B cell (primary cell): Measurements from ENCODE around the gene ASB15. TPM values are rescaled to one million over a fixed set of nuclear protein-coding genes. Genes with fewer than 3 reads are reported as not detected.

Source experiments
- ATAC-seq: fragments of 200-7000 bp; cut with Tn5 transposase; one replicate; pipeline ENCODE4 v1.10.0; 2021; ENCODE audit warnings: low read depth, mild to moderate bottlenecking, moderate number of reproducible peaks, moderate library complexity
- CTCF ChIA-PET: fragments of 350-600 bp; sonication (Branson Sonifier 250); formaldehyde crosslinking; loops from one replicate; lab custom pipeline; 2021; ENCODE audit warnings: antibody characterized with exemption, inconsistent platforms; lab: Charles Lee
- POLR2A ChIA-PET: fragments of 350-600 bp; sonication (Branson Sonifier 250); formaldehyde crosslinking; loops from one replicate; lab custom pipeline; 2021; ENCODE audit warnings: antibody characterized with exemption; lab: Charles Lee
- DNase-seq: peaks from one replicate; pipeline ENCODE4 v3.0.0; 2013
- H2AFZ ChIP-seq: 2 replicates; pipeline ENCODE4 v1.6.1; 2012; ENCODE audit warnings: mild to moderate bottlenecking, low read depth, low read length; ENCODE audit not compliant: insufficient read depth, poor library complexity, severe bottlenecking
- H3K27ac ChIP-seq, 2 donors: 1 replicate in 1 of 2; 2 replicates in 1 of 2; pipeline ENCODE4 v1.5.1; 2012 to 2013; ENCODE audit warnings: low read length in 2 of 2, mild to moderate bottlenecking in 2 of 2, moderate library complexity in 1 of 2
- H3K27me3 ChIP-seq, 4 experiments: fragments of 200-600 bp in 1 of 4; sonication (generic) in 1 of 4; replicated peaks in 1 of 4; 1 replicate in 2 of 4; 2 replicates in 2 of 4; pipeline versions ENCODE4 v1.6.1 to v1.7.0; 2013 to 2016; ENCODE audit warnings: low read length in 3 of 4, mild to moderate bottlenecking in 2 of 4, mixed read lengths in 1 of 4, moderate library complexity in 1 of 4; ENCODE audit not compliant: insufficient read depth in 4 of 4, control insufficient read depth in 3 of 4; ENCODE audit errors: control extremely low read depth in 1 of 4
- H3K36me3 ChIP-seq, 2 experiments: replicated peaks in 1 of 2; 1 replicate in 1 of 2; 2 replicates in 1 of 2; pipeline versions ENCODE4 v1.6.1 to v1.7.1; 2013; ENCODE audit warnings: low read length in 1 of 2; ENCODE audit not compliant: insufficient read depth in 2 of 2, control insufficient read depth in 1 of 2; ENCODE audit errors: control extremely low read depth in 1 of 2, extremely low read depth in 1 of 2
- H3K4me1 ChIP-seq, 2 donors: fragments of 200-600 bp in 1 of 2; sonication (generic) in 1 of 2; 1 replicate in 1 of 2; 2 replicates in 1 of 2; pipeline versions ENCODE4 v1.5.1 to v1.6.1; 2013 to 2017; ENCODE audit warnings: low read length in 2 of 2; ENCODE audit not compliant: control insufficient read depth in 2 of 2, insufficient read depth in 2 of 2
- H3K4me2 ChIP-seq: replicated peaks from 2 replicates; pipeline ENCODE3; 2012; ENCODE audit warnings: mild to moderate bottlenecking, low read depth, low read length; ENCODE audit not compliant: poor library complexity, severe bottlenecking
- H3K4me3 ChIP-seq, 5 experiments: fragments of 200-600 bp in 1 of 5; sonication (generic) in 1 of 5; 1 replicate in 3 of 5; 2 replicates in 2 of 5; pipeline versions ENCODE4 v1.5.1 to v1.7.0; 2011 to 2016; ENCODE audit warnings: low read length in 4 of 5, mild to moderate bottlenecking in 4 of 5, low read depth in 2 of 5, control low read depth in 1 of 5, moderate library complexity in 1 of 5; ENCODE audit not compliant: insufficient read depth in 1 of 5; ENCODE audit errors: control extremely low read depth in 1 of 5, extremely low read depth in 1 of 5
- H3K79me2 ChIP-seq: fragments of 200-600 bp; sonication (generic); one replicate; pipeline ENCODE4 v1.6.0; 2016; ENCODE audit warnings: low read length; ENCODE audit not compliant: control insufficient read depth, insufficient read depth
- H3K9ac ChIP-seq: fragments of 200-600 bp; sonication (generic); 2 replicates; pipeline ENCODE4 v1.6.1; 2017; ENCODE audit warnings: mild to moderate bottlenecking, low read length, moderate library complexity
- H3K9me3 ChIP-seq, 3 donors: one replicate each; pipeline versions ENCODE4 v1.6.1 to v1.7.1; 2013; ENCODE audit warnings: low read length in 2 of 3; ENCODE audit not compliant: control insufficient read depth in 2 of 3, insufficient read depth in 1 of 3; ENCODE audit errors: control extremely low read depth in 1 of 3
- H4K20me1 ChIP-seq: 2 replicates; pipeline ENCODE4 v1.6.0; 2012; ENCODE audit warnings: mild to moderate bottlenecking, low read length; ENCODE audit not compliant: insufficient read depth, control insufficient read depth, poor library complexity, severe bottlenecking
- H3K27ac Mint-ChIP-seq: one replicate; pipeline ENCODE4 v1.8.0; 2021; ENCODE audit warnings: mixed read lengths
- H3K27me3 Mint-ChIP-seq: one replicate; pipeline ENCODE4 v1.8.0; 2021; ENCODE audit warnings: mixed read lengths
- H3K4me1 Mint-ChIP-seq: one replicate; pipeline ENCODE4 v1.8.0; 2021; ENCODE audit warnings: mixed read lengths
- H3K4me3 Mint-ChIP-seq: one replicate; pipeline ENCODE4 v1.8.0; 2021; ENCODE audit warnings: mixed read lengths
- H3K9me3 Mint-ChIP-seq: one replicate; pipeline ENCODE4 v1.8.0; 2022; ENCODE audit warnings: mixed read lengths; ENCODE audit not compliant: insufficient read depth
- EZH2 ChIP-seq: IDR thresholded peaks from 2 replicates; pipeline ENCODE4 v1.6.1; 2012; ENCODE audit warnings: borderline replicate concordance, low read depth, mild to moderate bottlenecking, moderate library complexity, low read length; ENCODE audit not compliant: insufficient read depth, poor library complexity, severe bottlenecking
- WGBS: methylation state at CpG from one replicate; pipeline ENCODE4 v1.1.5; 2013; ENCODE audit warnings: missing lambda C conversion rate; ENCODE audit not compliant: insufficient coverage; 5-methylcytosine and 5-hydroxymethylcytosine counted together
- intact Hi-C: fragments of 100-400 bp; cut with micrococcal nuclease; formaldehyde crosslinking; loops from one replicate; pipeline ENCODE4 v1.10.0; 2022
- polyA plus RNA-seq: library from polyadenylated mRNA; depleted of rRNA; stranded (reverse); fragments of >200 nt; gene quantifications from 2 replicates; pipeline ENCODE4 v1.2.3, GENCODE V29; 2012
- total RNA-seq, 2 donors: library from RNA; stranded (reverse); fragments of 120-200 nt in 1 of 2; gene quantifications; 1 replicate in 1 of 2; 2 replicates in 1 of 2; pipeline versions ENCODE4 v1.2.3 to v1.2.4, GENCODE V29; 2013 to 2022
- TF ChIP-seq, protein P1 (sequence below): fragments of 200-600 bp; IDR thresholded peaks from one replicate; pipeline ENCODE4 v1.8.0; 2022; ENCODE audit warnings: antibody characterized with exemption, mild to moderate bottlenecking

ASB15 gene
- total and polyA plus RNA-seq, 2 donors (not counting 1 experiment from before 2014, with no cell fraction given): not detected

DNA sequence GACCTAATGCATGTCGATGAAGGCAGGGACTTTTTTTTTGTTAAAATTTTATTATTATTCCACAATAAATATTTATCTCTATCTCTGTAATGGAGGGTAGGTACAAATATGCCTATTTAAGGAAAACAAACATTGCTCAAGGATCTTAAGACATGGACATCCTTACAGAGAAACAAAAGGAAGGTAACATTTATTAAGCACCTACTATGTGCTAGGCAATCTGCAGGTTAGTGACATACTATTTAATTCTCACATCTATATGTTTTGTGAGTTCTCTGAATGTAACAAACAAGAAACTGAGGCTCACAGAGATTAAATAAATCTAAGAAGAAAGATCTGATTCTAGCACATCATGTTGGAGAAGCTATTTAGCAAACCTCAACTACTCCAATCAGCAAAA is 86.1 kb downstream of the ASB15 start:
- H3K9me3 Mint-ChIP-seq: no peaks in the 10 kb centered on the region
- CTCF ChIA-PET: interaction anchor here (1.3 kb wide), 1 partner anchor 178 kb away, joined by 3 read pairs; no protein-coding TSS in a partner anchor
- no peak overlapping the region for H3K27ac Mint-ChIP-seq
- TF ChIP-seq, protein P1, sequence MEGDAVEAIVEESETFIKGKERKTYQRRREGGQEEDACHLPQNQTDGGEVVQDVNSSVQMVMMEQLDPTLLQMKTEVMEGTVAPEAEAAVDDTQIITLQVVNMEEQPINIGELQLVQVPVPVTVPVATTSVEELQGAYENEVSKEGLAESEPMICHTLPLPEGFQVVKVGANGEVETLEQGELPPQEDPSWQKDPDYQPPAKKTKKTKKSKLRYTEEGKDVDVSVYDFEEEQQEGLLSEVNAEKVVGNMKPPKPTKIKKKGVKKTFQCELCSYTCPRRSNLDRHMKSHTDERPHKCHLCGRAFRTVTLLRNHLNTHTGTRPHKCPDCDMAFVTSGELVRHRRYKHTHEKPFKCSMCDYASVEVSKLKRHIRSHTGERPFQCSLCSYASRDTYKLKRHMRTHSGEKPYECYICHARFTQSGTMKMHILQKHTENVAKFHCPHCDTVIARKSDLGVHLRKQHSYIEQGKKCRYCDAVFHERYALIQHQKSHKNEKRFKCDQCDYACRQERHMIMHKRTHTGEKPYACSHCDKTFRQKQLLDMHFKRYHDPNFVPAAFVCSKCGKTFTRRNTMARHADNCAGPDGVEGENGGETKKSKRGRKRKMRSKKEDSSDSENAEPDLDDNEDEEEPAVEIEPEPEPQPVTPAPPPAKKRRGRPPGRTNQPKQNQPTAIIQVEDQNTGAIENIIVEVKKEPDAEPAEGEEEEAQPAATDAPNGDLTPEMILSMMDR: no peak
- TF ChIP-seq EZH2: no peak
- H3K4me2 ChIP-seq: no peak overlapping the region
- peaks cover 8 to 45% of the 10 kb centered on the region in 2 experiments for H3K36me3 ChIP-seq
- POLR2A ChIA-PET: interaction anchor here (0.5 kb wide), 1 partner anchor 14 kb away, joined by 3 read pairs; no protein-coding TSS in a partner anchor
- whole genome bisulfite sequencing: no CpG with 5 or more reads among the region's 1 CpG
- no peaks in the 10 kb centered on the region for H3K79me2 ChIP-seq
- H3K27me3 ChIP-seq: no peaks in the 10 kb centered on the region
- H4K20me1 ChIP-seq: no peaks in the 10 kb centered on the region
- DNase-seq (no peak), ATAC-seq (no peak)
- intact Hi-C loops: no loop called here
- no peak overlapping the region for H3K9ac ChIP-seq
- H2AFZ ChIP-seq: no peak overlapping the region
- H3K4me1 ChIP-seq: no peaks in the 10 kb centered on the region
- H3K4me3 Mint-ChIP-seq: no peak overlapping the region
- H3K4me1 Mint-ChIP-seq: no peaks in the 10 kb centered on the region
- no peaks in the 10 kb centered on the region for H3K27me3 Mint-ChIP-seq
- no peak overlapping the region for H3K27ac ChIP-seq
- H3K4me3 ChIP-seq: no peak overlapping the region
- H3K9me3 ChIP-seq: no peaks in the 10 kb centered on the region

Other genes starting within 250 kb of the ASB15 start
- gene IQUB, start 67.2 kb upstream of the ASB15 start, total RNA-seq: 0.12 and 0.27 TPM in 2 replicates
- 0.01 and 0.07 TPM in 2 replicates for gene IQUB, start 67.2 kb upstream of the ASB15 start, polyA plus RNA-seq
- 50.7 and 55.9 TPM in 2 replicates for gene NDUFA5, start 44.0 kb upstream of the ASB15 start, total RNA-seq
- gene NDUFA5, start 44.0 kb upstream of the ASB15 start, polyA plus RNA-seq: 8.1 and 21.2 TPM in 2 replicates
- gene LMOD2, start 54.0 kb downstream of the ASB15 start, total RNA-seq: not detected in 2 replicates
- not detected in 2 replicates for gene LMOD2, start 54.0 kb downstream of the ASB15 start, polyA plus RNA-seq
- 9.9 and 10.4 TPM in 2 replicates for gene WASL, start 147.2 kb downstream of the ASB15 start, total RNA-seq
- 1.8 and 2.0 TPM in 2 replicates for gene WASL, start 147.2 kb downstream of the ASB15 start, polyA plus RNA-seq
- not detected in 2 replicates for gene HYAL4, start 243.3 kb downstream of the ASB15 start, total RNA-seq
- gene HYAL4, start 243.3 kb downstream of the ASB15 start, polyA plus RNA-seq: 0.42 TPM in 1 of 2 replicates, not detected in the other